Measurements from ENCODE around the gene GAPVD1. TPM values are rescaled to one million over a fixed set of nuclear protein-coding genes. Genes with fewer than 3 reads are reported as not detected.
"Not testable (repeated sequence)": the region's sequence is repeated elsewhere in the genome, so short reads cannot be mapped to it uniquely, and the experiment has no call there.

Gene GAPVD1
- total RNA-seq, 1 donor from 2014 or later = 70.6 TPM

- intact Hi-C loops (cut with DNase I) = no loop called here
- no peak for TF ChIP-seq CTCF (IDR thresholded peaks at IDR 0.05)
- Histone ChIP-seq H3K4me3 (no peak overlapping the region), H3K4me1 (no peaks in the 10 kb centered on the region), H3K9me3 (peaks cover 1% of the 10 kb centered on the region), H3K27ac (no peak overlapping the region), H3K36me3 (peaks cover 92% of the 10 kb centered on the region), H3K27me3 (ENCODE audit: low read depth) (no peaks in the 10 kb centered on the region)
- ATAC-seq (no peak), DNase-seq (no peak)
Observed at GRCh38 chr9:125312411-125312810, 50.8 kb downstream of the GAPVD1 start.

- H3K9me3 ChIP-seq; H3K4me1 ChIP-seq; intact Hi-C loops (cut with DNase I); H3K27ac ChIP-seq; H3K4me3 ChIP-seq; DNase-seq; ATAC-seq; H3K27me3 ChIP-seq (ENCODE audit: low read depth): not testable (repeated sequence)
- H3K36me3 ChIP-seq = peaks cover 80% of the 10 kb centered on the region
Observed at GRCh38 chr9:125316359-125316758, 54.7 kb downstream of the GAPVD1 start.

- no peak for ATAC-seq
- DNase-seq = no peak
- TF ChIP-seq CTCF (IDR thresholded peaks at IDR 0.05) = no peak
Observed at GRCh38 chr9:125317704-125318103, 56.1 kb downstream of the GAPVD1 start.

GRCh38 chr9:125321496-125321895 lies 59.9 kb downstream of the GAPVD1 start:
- peaks cover 82% of the 10 kb centered on the region for H3K36me3 ChIP-seq
- H3K4me1 ChIP-seq = no peaks in the 10 kb centered on the region
- peaks cover 9% of the 10 kb centered on the region for H3K9me3 ChIP-seq
- no peak overlapping the region for H3K27ac ChIP-seq
- intact Hi-C loops (cut with DNase I) = no loop called here
- DNase-seq = no peak
- ATAC-seq = no peak
- no peaks in the 10 kb centered on the region for H3K27me3 ChIP-seq (ENCODE audit: low read depth)
- H3K4me3 ChIP-seq = no peak overlapping the region
- TF ChIP-seq CTCF (IDR thresholded peaks at IDR 0.05) = no peak

More at GRCh38 chr9:125317704-125318103, 56.1 kb downstream of the GAPVD1 start:
- Histone ChIP-seq H3K27ac (no peak overlapping the region), H3K27me3 (ENCODE audit: low read depth) (no peaks in the 10 kb centered on the region), H3K9me3 (peaks cover 9% of the 10 kb centered on the region), H3K36me3 (peaks cover 83% of the 10 kb centered on the region), H3K4me3 (no peak overlapping the region), H3K4me1 (no peaks in the 10 kb centered on the region)
- intact Hi-C loops (cut with DNase I) = no loop called here

DNA sequence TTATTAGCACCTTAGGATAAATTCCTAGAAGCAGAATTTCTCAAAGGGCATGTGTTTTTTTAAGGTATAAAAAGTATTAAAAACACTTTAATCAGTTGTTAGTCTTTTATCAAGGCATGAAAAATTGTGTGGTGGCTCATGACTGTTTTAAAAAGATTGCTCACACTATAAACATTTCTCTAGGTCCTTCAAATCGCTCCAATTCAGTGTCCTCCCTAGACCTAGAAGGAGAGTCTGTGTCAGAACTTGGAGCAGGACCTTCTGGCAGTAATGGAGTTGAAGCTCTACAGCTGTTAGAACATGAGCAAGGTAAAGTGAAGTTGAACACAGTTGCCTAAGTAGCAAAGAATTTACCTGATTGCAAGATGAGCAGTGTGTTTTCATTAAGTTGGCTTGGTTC lies 62.0 kb downstream of the GAPVD1 start:
- TF ChIP-seq CTCF (IDR thresholded peaks at IDR 0.05) = no peak
- Histone ChIP-seq H3K4me3 (no peak overlapping the region), H3K9me3 (no peaks in the 10 kb centered on the region), H3K4me1 (no peaks in the 10 kb centered on the region), H3K36me3 (peaks cover 85% of the 10 kb centered on the region), H3K27me3 (ENCODE audit: low read depth) (no peaks in the 10 kb centered on the region), H3K27ac (no peak overlapping the region)
- DNase-seq (no peak), ATAC-seq (no peak)
- intact Hi-C loops (cut with DNase I) = no loop called here

- Histone ChIP-seq H3K27ac (no peak overlapping the region), H3K9me3 (no peaks in the 10 kb centered on the region), H3K4me3 (no peak overlapping the region), H3K27me3 (ENCODE audit: low read depth) (no peaks in the 10 kb centered on the region), H3K36me3 (peaks cover 82% of the 10 kb centered on the region), H3K4me1 (peaks cover 11% of the 10 kb centered on the region)
- ATAC-seq (no peak), DNase-seq (no peak)
- TF ChIP-seq CTCF (IDR thresholded peaks at IDR 0.05) = no peak
- intact Hi-C loops (cut with DNase I) = no loop called here
Observed at GRCh38 chr9:125325826-125326225, 64.2 kb downstream of the GAPVD1 start.

All from lower lobe of right lung (tissue), 2 donors.